Endometrial microvascular endothelial cells (primary cell): Measurements from ENCODE around the gene TBC1D17. TPM values are rescaled to one million over a fixed set of nuclear protein-coding genes. Genes with fewer than 3 reads are reported as not detected.

ENCODE experiments used
- in situ Hi-C: cut with HindIII; loops from 2 replicates; pipeline ENCODE4 v1.10.0; 2017; ENCODE audit warnings: low sequenced_read_pairs, low pct_unique_long_range_greater_than_20kb; ENCODE audit errors: inconsistent ontology term
- total RNA-seq: library from RNA; depleted of rRNA; stranded (reverse); fragments of >200 nt; gene quantifications from one replicate; pipeline ENCODE4 v1.2.3, GENCODE V29; 2015; ENCODE audit errors: inconsistent ontology term

TBC1D17 gene
- total RNA-seq, 1 donor from 2014 or later = 12.6 TPM

DNA sequence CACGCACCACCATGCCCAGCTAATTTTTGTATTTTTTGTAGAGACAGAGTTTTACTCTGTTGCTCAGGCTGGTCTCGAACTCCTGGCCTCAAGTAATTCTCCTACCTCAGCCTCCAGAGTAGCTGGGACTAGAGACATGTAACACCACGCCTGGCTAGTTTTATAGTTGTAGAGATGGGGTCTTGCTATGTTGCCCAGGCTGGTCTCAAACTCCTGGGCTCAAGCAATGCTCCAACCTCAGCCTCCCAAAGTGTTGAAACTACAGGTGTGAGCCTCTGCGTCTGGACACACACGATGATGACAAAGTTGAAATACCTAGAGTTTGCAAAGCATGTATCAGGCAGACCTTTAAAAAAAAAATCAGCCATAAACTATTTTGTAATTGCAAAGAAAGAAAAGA is 31.1 kb upstream of the TBC1D17 start:
- in situ Hi-C loops = no loop called here

GRCh38 chr19:49847731-49848696 is 29.5 kb upstream of the TBC1D17 start:
- in situ Hi-C loops = no loop called here

GRCh38 chr19:49848938-49849337 is 28.6 kb upstream of the TBC1D17 start:
- in situ Hi-C loops = no loop called here

GRCh38 chr19:49849433-49850220 is 27.9 kb upstream of the TBC1D17 start:
- in situ Hi-C loops = no loop called here

DNA sequence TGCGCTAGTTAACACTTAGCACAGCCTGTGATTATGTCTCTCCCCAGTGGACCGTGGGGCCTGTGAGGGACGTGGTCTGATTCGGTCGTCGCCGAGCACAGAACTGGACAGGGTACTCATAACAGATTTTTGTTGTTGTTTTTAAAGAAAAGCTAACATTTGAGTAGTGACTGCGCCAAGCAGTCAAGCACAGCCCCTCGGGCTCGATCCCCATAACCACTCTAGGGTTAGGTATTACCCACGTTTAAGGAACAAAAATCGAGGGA is 27.3 kb upstream of the TBC1D17 start:
- in situ Hi-C loops = no loop called here

- in situ Hi-C loops = no loop called here
These were observed 26.8 kb upstream of the TBC1D17 start, which contains the start of gene PTOV1 for GRCh38 chr19:49850487-49851342. Gene PTOV1 (plus strand): TSS chr19:49851159.

- in situ Hi-C loops = no loop called here
These were observed 25.8 kb upstream of the TBC1D17 start for GRCh38 chr19:49851456-49852259.

GRCh38 chr19:49852631-49853126 is 24.8 kb upstream of the TBC1D17 start:
- in situ Hi-C loops = no loop called here

DNA sequence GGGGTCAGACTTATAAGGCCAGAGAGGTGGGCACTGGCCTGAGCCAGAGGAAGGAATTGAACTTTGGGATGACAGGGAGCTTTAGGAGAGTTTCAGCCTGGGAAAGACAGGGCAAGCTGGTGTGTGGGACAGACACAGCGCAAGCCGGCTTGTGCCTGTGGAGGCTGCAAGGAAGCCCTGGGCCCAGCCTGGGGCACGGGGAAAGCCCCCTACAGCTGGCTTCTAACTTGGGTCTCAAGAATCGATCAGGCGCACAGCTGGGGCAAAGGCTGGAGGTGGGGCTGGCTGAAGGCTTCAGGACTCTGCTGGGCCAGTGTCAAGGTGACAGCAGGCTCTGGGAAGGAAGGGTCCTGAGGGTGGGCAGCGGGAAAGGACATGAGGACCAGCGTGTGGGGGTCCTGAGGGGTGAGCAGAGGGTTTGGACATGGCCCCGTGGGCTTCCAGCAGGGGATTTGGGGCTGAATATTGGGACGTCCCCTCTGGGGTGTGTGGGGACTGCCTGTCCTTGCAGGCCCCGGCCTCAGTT is 23.6 kb upstream of the TBC1D17 start:
- in situ Hi-C loops = no loop called here

- in situ Hi-C loops = no loop called here
These were observed 22.9 kb upstream of the TBC1D17 start for GRCh38 chr19:49854378-49855263.

DNA sequence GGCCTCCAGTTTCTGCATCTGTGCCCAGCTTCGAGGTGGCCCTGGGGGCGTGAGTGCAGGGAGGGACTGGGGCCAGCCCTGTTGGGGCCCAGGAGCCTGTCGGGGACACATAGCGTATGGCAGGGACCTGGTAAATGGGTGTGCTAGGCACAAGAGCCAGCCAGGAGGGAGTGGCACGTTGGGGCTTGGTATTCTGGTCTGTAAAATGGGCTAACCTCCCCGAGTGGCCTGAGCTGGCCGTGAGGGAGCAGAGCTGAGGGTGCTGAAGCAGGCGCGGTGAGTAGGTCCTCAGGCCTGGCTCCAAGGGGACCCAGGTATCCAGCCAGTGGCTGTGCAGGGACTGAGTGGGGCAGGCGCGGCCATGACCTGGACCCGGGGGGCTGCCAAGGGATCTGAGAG is 22.2 kb upstream of the TBC1D17 start:
- in situ Hi-C loops = no loop called here

GRCh38 chr19:49855676-49856573 is 21.6 kb upstream of the TBC1D17 start:
- in situ Hi-C loops = no loop called here

DNA sequence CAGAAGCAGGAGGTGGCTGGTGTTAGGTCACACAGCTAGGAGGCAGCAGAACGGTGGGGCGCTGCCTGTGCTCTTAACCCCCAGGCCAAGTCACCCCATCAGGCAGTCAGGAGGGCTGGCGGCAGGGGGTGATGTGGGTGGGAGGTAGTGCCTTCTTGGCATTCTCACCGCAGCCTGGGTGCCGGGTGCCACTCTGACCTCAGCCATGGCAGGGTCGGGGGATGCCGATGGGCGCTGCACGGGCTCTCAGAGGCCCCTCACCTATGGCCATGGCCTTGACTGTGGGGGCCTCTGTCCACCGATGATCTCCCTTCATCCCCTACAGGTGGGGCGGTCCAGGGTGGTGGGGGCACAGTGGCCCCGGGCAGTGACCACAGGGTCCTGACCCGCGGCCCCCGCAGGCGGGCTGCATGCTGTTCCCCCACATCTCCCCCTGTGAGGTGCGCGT is 20.9 kb upstream of the TBC1D17 start:
- in situ Hi-C loops = no loop called here

- in situ Hi-C loops = no loop called here
These were observed 20.3 kb upstream of the TBC1D17 start for GRCh38 chr19:49857061-49857837.

DNA sequence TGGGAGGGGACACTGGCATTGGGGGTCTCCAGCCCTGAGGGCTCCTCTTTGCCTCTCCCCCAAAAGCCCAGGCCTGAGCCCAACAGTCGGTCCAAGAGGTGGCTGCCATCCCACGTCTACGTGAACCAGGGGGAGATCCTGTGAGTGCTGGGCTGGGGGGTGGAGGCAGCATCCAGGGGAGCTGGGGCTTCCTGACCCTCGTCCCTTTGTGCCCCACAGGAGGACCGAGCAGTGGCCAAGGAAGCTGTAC is 19.7 kb upstream of the TBC1D17 start:
- in situ Hi-C loops = no loop called here
